SK-N-SH treated with all-trans-retinoic acid at 6 μM for 48 hours (cell line): ENCODE measurements around the gene PIM3.
A peak's percentile ranks its signal among the peaks of the same experiment; 100 is the strongest.

Experiments
- ATAC-seq: fragments of 200-7000 bp; cut with Tn5 transposase; 3 replicates; pipeline ENCODE4 v1.9.1; 2020; ENCODE audit warnings: mild to moderate bottlenecking, moderate library complexity
- ARNTL ChIP-seq: fragments of 450-650 bp; formaldehyde crosslinking; IDR thresholded peaks from 2 replicates; pipeline ENCODE4 v1.5.0; 2020; ENCODE audit warnings: low read depth, mild to moderate bottlenecking, moderate library complexity, borderline replicate concordance
- BACH2 ChIP-seq: fragments of 250-450 bp; sonication (Bioruptor Pico); IDR thresholded peaks from 2 replicates; pipeline ENCODE4 v1.9.0; 2021; ENCODE audit warnings: mild to moderate bottlenecking, borderline replicate concordance
- CSDC2 ChIP-seq: fragments of 250-450 bp; sonication (Bioruptor Pico); IDR thresholded peaks from 2 replicates; pipeline ENCODE4 v1.5.0; 2020; ENCODE audit warnings: mild to moderate bottlenecking, moderate library complexity
- ESRRG ChIP-seq: fragments of 250-450 bp; sonication (Bioruptor Pico); IDR thresholded peaks from 2 replicates; pipeline ENCODE4 v1.6.1; 2021; ENCODE audit warnings: mild to moderate bottlenecking
- GLIS3 ChIP-seq: fragments of 250-450 bp; sonication (Bioruptor Pico); IDR thresholded peaks from 2 replicates; pipeline ENCODE4 v1.5.0; 2020; ENCODE audit warnings: mild to moderate bottlenecking, moderate library complexity
- ISL1 ChIP-seq: fragments of 250-450 bp; sonication (Bioruptor Pico); IDR thresholded peaks from 2 replicates; pipeline ENCODE4 v2.1.2; 2022; ENCODE audit warnings: mild to moderate bottlenecking, moderate library complexity
- OSR1 ChIP-seq: fragments of 250-450 bp; sonication (Bioruptor Pico); IDR thresholded peaks from 2 replicates; pipeline ENCODE4 v1.8.0; 2022; ENCODE audit warnings: moderate library complexity, mild to moderate bottlenecking, inconsistent platforms
- POU6F1 ChIP-seq: fragments of 250-450 bp; sonication (Bioruptor Pico); IDR thresholded peaks from 2 replicates; pipeline ENCODE4 v1.8.0; 2021; ENCODE audit warnings: low read depth, mild to moderate bottlenecking, moderate library complexity, borderline replicate concordance
- PPARA ChIP-seq: fragments of 250-450 bp; sonication (Bioruptor Pico); IDR thresholded peaks from 2 replicates; pipeline ENCODE4 v1.5.0; 2020; ENCODE audit warnings: mild to moderate bottlenecking, borderline replicate concordance
- RARB ChIP-seq: fragments of 250-450 bp; sonication (Bioruptor Pico); IDR thresholded peaks from 2 replicates; pipeline ENCODE4 v1.8.0; 2021; ENCODE audit warnings: mild to moderate bottlenecking, moderate library complexity
- SNAI2 ChIP-seq: fragments of 250-450 bp; sonication (Bioruptor Pico); IDR thresholded peaks from 2 replicates; pipeline ENCODE4 v1.5.0; 2020; ENCODE audit warnings: mild to moderate bottlenecking, moderate library complexity
- TCF4 ChIP-seq: fragments of 250-450 bp; sonication (Bioruptor Pico); IDR thresholded peaks from 2 replicates; pipeline ENCODE4 v1.8.0; 2021; ENCODE audit warnings: mild to moderate bottlenecking, moderate library complexity, borderline replicate concordance
- TOX ChIP-seq: fragments of 250-450 bp; sonication (Bioruptor Pico); IDR thresholded peaks from 2 replicates; pipeline ENCODE4 v1.8.0; 2021; ENCODE audit warnings: mild to moderate bottlenecking, moderate library complexity, borderline replicate concordance
- TSHZ2 ChIP-seq: fragments of 250-450 bp; sonication (Bioruptor Pico); IDR thresholded peaks from 2 replicates; pipeline ENCODE4 v1.5.0; 2020; ENCODE audit warnings: mild to moderate bottlenecking, moderate library complexity
- ZC3H10 ChIP-seq: fragments of 250-450 bp; sonication (Bioruptor Pico); IDR thresholded peaks from 2 replicates; pipeline ENCODE4 v1.5.1; 2021; ENCODE audit warnings: mild to moderate bottlenecking, moderate library complexity
- ZFP3 ChIP-seq: fragments of 250-450 bp; sonication (Bioruptor Pico); IDR thresholded peaks from 2 replicates; pipeline ENCODE4 v1.5.0; 2020; ENCODE audit warnings: mild to moderate bottlenecking, moderate library complexity
- ZFP30 ChIP-seq: fragments of 450-650 bp; formaldehyde crosslinking; IDR thresholded peaks from 2 replicates; pipeline ENCODE4 v1.5.0; 2022; ENCODE audit warnings: mild to moderate bottlenecking, moderate library complexity
- ZNF565 ChIP-seq: fragments of 450-650 bp; formaldehyde crosslinking; conservative IDR thresholded peaks from 2 replicates; pipeline ENCODE4 v1.5.0; 2020; ENCODE audit warnings: low read depth, mild to moderate bottlenecking, moderate library complexity
- ZNF70 ChIP-seq: fragments of 450-650 bp; formaldehyde crosslinking; IDR thresholded peaks from 2 replicates; pipeline ENCODE4 v1.5.0; 2020; ENCODE audit warnings: mild to moderate bottlenecking, moderate library complexity
- ZNF8 ChIP-seq: fragments of 450-650 bp; formaldehyde crosslinking; IDR thresholded peaks from 2 replicates; pipeline ENCODE4 v1.5.0; 2020; ENCODE audit warnings: mild to moderate bottlenecking, moderate library complexity
- TF ChIP-seq, protein P1 (sequence below): fragments of 250-450 bp; sonication (Bioruptor Pico); IDR thresholded peaks from 2 replicates; pipeline ENCODE4 v1.5.1; 2021; ENCODE audit warnings: mild to moderate bottlenecking, moderate library complexity
- TF ChIP-seq, protein P2 (sequence below): fragments of 250-450 bp; sonication (Bioruptor Pico); IDR thresholded peaks from 2 replicates; pipeline ENCODE4 v1.8.0; 2020; ENCODE audit warnings: mild to moderate bottlenecking, moderate library complexity, borderline replicate concordance
- TF ChIP-seq, protein P3 (sequence below): fragments of 250-450 bp; sonication (Bioruptor Pico); IDR thresholded peaks from 2 replicates; pipeline ENCODE4 v1.5.1; 2020; ENCODE audit warnings: low read depth, mild to moderate bottlenecking, moderate library complexity

PIM3 gene

GRCh38 chr22:49991167-49991566, 30.6 kb downstream of the PIM3 start:
- TF ChIP-seq, protein P1, sequence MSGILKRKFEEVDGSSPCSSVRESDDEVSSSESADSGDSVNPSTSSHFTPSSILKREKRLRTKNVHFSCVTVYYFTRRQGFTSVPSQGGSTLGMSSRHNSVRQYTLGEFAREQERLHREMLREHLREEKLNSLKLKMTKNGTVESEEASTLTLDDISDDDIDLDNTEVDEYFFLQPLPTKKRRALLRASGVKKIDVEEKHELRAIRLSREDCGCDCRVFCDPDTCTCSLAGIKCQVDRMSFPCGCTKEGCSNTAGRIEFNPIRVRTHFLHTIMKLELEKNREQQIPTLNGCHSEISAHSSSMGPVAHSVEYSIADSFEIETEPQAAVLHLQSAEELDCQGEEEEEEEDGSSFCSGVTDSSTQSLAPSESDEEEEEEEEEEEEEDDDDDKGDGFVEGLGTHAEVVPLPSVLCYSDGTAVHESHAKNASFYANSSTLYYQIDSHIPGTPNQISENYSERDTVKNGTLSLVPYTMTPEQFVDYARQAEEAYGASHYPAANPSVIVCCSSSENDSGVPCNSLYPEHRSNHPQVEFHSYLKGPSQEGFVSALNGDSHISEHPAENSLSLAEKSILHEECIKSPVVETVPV (CRISPR knock-in tag), result no peak
- no peak for TF ChIP-seq OSR1 (CRISPR knock-in tag)
- TF ChIP-seq, protein P2, sequence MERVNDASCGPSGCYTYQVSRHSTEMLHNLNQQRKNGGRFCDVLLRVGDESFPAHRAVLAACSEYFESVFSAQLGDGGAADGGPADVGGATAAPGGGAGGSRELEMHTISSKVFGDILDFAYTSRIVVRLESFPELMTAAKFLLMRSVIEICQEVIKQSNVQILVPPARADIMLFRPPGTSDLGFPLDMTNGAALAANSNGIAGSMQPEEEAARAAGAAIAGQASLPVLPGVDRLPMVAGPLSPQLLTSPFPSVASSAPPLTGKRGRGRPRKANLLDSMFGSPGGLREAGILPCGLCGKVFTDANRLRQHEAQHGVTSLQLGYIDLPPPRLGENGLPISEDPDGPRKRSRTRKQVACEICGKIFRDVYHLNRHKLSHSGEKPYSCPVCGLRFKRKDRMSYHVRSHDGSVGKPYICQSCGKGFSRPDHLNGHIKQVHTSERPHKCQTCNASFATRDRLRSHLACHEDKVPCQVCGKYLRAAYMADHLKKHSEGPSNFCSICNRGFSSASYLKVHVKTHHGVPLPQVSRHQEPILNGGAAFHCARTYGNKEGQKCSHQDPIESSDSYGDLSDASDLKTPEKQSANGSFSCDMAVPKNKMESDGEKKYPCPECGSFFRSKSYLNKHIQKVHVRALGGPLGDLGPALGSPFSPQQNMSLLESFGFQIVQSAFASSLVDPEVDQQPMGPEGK (CRISPR knock-in tag), result no peak
- TF ChIP-seq ZFP3 (CRISPR knock-in tag), result no peak
- no peak for TF ChIP-seq ZC3H10 (CRISPR knock-in tag)
- no peak for TF ChIP-seq TCF4
- no peak for TF ChIP-seq CSDC2
- no peak for ATAC-seq

GRCh38 chr22:49991907-49992533, 31.4 kb downstream of the PIM3 start:
- ATAC-seq, result no peak
- TF ChIP-seq ZFP3 (CRISPR knock-in tag) (no peak), BACH2 (no peak), TOX (CRISPR knock-in tag) (no peak)

DNA sequence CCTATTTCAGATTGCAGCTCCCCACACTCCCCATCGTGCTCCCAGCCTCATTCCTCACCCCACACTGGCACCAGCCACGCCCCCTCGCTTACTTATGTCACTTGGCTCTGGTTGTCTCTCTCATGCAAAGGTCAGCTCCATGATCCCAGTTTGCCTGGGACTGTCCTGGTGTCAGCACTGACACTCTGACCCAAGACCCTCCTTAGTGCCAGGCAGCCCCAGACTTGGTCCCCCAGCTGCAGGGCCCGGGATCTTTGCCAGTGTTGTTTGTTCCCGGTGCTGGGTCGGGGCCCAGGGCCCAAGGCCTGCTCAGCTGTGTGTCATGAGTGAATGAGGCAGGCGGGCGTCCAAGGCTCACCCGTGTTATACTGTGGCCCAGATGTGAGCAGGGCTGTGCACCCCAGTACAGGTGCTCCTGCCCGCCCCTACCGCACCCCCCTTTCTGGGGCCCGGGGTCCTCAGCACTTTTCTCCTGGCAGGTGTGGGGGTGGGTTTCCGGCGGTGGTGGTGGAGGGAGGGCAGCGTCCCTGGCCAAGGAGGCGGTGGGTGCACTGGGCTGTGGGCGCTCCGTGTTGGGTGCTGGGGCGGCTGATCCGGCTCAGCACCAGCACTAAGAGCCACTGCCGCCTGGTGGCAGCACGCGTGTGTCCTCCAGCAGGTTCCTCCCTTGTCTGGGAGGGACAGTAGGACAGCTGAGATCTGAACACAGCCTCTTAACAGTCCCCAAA, 32.5 kb downstream of the PIM3 start:
- peak; percentile 94 for ATAC-seq
- TF ChIP-seq OSR1 (CRISPR knock-in tag) (no peak), TCF4 (no peak), ZFP30 (CRISPR knock-in tag) (no peak), CSDC2 (no peak), RARB (no peak), ISL1 (CRISPR knock-in tag) (no peak), ZNF70 (no peak), SNAI2 (no peak), TSHZ2 (no peak), ZFP3 (CRISPR knock-in tag) (no peak), ZNF565 (CRISPR knock-in tag) (no peak), ESRRG (CRISPR knock-in tag) (no peak), POU6F1 (CRISPR knock-in tag) (no peak), ARNTL (no peak), ZNF8 (CRISPR knock-in tag) (no peak), PPARA (CRISPR knock-in tag) (no peak), TOX (CRISPR knock-in tag) (no peak), GLIS3 (CRISPR knock-in tag) (no peak)
- TF ChIP-seq, protein P3, sequence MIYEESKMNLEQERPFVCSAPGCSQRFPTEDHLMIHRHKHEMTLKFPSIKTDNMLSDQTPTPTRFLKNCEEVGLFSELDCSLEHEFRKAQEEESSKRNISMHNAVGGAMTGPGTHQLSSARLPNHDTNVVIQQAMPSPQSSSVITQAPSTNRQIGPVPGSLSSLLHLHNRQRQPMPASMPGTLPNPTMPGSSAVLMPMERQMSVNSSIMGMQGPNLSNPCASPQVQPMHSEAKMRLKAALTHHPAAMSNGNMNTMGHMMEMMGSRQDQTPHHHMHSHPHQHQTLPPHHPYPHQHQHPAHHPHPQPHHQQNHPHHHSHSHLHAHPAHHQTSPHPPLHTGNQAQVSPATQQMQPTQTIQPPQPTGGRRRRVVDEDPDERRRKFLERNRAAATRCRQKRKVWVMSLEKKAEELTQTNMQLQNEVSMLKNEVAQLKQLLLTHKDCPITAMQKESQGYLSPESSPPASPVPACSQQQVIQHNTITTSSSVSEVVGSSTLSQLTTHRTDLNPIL (CRISPR knock-in tag), result no peak
- TF ChIP-seq, protein P2 (CRISPR knock-in tag), result no peak
